HEK293 (cell line): ENCODE measurements around the gene RAB3C.
"Not testable (repeated sequence)": the region's sequence is repeated elsewhere in the genome, so short reads cannot be mapped to it uniquely, and the experiment has no call there.

Experiments
- CTCF ChIP-seq: fragments of 450-650 bp; formaldehyde crosslinking; IDR thresholded peaks from 2 replicates; pipeline ENCODE4 v1.5.1; 2016; ENCODE audit warnings: missing biosample characterization, missing genetic modification characterization
- MEIS1 ChIP-seq: sonication (generic); formaldehyde crosslinking; IDR thresholded peaks from 2 replicates; pipeline ENCODE4 v1.8.1; 2022; ENCODE audit warnings: missing genetic modification reagents, mild to moderate bottlenecking, borderline replicate concordance
- REPIN1 ChIP-seq: fragments of 450-650 bp; formaldehyde crosslinking; IDR thresholded peaks from 2 replicates; pipeline ENCODE4 v1.5.1; 2017; ENCODE audit warnings: missing biosample characterization, missing genetic modification characterization, low read depth
- SETDB1 ChIP-seq: IDR thresholded peaks from one replicate; pipeline ENCODE4 v1.6.1; 2017; ENCODE audit warnings: mild to moderate bottlenecking, low read length, moderate library complexity, mixed read lengths; ENCODE audit not compliant: insufficient read length
- TCF7L2 ChIP-seq: IDR thresholded peaks from 2 replicates; pipeline ENCODE4 v1.6.1; 2011; ENCODE audit warnings: low read depth, mild to moderate bottlenecking, inconsistent platforms, low read length, moderate library complexity, borderline replicate concordance
- ZBTB1 ChIP-seq: fragments of 450-650 bp; formaldehyde crosslinking; IDR thresholded peaks from 2 replicates; pipeline ENCODE4 v1.5.1; 2016; ENCODE audit warnings: missing biosample characterization, missing genetic modification characterization
- ZBTB8A ChIP-seq: fragments of 450-650 bp; formaldehyde crosslinking; IDR thresholded peaks from 2 replicates; pipeline ENCODE4 v1.5.1; 2016; ENCODE audit warnings: missing biosample characterization, missing genetic modification characterization
- ZNF112 ChIP-seq: fragments of 450-650 bp; formaldehyde crosslinking; IDR thresholded peaks from 2 replicates; pipeline ENCODE4 v1.5.0; 2017; ENCODE audit warnings: missing biosample characterization, missing genetic modification characterization
- ZNF114 ChIP-seq: fragments of 450-650 bp; formaldehyde crosslinking; IDR thresholded peaks from 2 replicates; pipeline ENCODE4 v1.5.0; 2017; ENCODE audit warnings: missing biosample characterization, missing genetic modification characterization
- ZNF202 ChIP-seq: fragments of 450-650 bp; formaldehyde crosslinking; IDR thresholded peaks from 2 replicates; pipeline ENCODE4 v1.5.1; 2016; ENCODE audit warnings: missing biosample characterization, missing genetic modification characterization, borderline replicate concordance
- ZNF274 ChIP-seq, 2 experiments: fragments of 200-500 bp in 1 of 2; fragments of 450-650 bp in 1 of 2; sonication (Bioruptor generic) in 1 of 2; formaldehyde crosslinking in 1 of 2; IDR thresholded peaks; 2 replicates each; pipeline versions ENCODE4 v1.5.1 to v1.6.1; 2014 to 2016; ENCODE audit warnings: borderline replicate concordance in 1 of 2, inconsistent platforms in 1 of 2, low read length in 1 of 2, missing biosample characterization in 1 of 2, missing genetic modification characterization in 1 of 2
- ZNF600 ChIP-seq: fragments of 450-650 bp; formaldehyde crosslinking; IDR thresholded peaks from 2 replicates; pipeline ENCODE4 v1.5.1; 2016; ENCODE audit warnings: missing biosample characterization, missing genetic modification characterization

- not testable (repeated sequence) for TF ChIP-seq CTCF (tag by site-specific recombination); ZBTB1 (tag by site-specific recombination); ZNF112 (tag by site-specific recombination); ZNF202 (tag by site-specific recombination); ZNF600; SETDB1; REPIN1 (tag by site-specific recombination); ZNF114 (tag by site-specific recombination); ZNF274 (IDR thresholded peaks at IDR 0.05; ENCODE audit: low read length); ZNF274 (tag by site-specific recombination; IDR thresholded peaks at IDR 0.05; ENCODE audit: borderline replicate concordance); ZBTB8A; MEIS1 (CRISPR knock-in tag); TCF7L2
Observed at GRCh38 chr5:58699088-58699761, 116.3 kb downstream of the RAB3C start.
